HG03520 (cell line): ENCODE results near the gene ZNF223.

Experiments
- ATAC-seq: cut with Tn5 transposase; IDR thresholded peaks from one replicate; pipeline ENCODE4 v1.9.1; 2021; ENCODE audit warnings: mild to moderate bottlenecking, moderate library complexity; ENCODE audit not compliant: unreplicated experiment

The ZNF223 gene

GRCh38 chr19:44071824-44072542, 20.1 kb downstream of the ZNF223 start, which contains the start of gene ZNF284:
TSS of gene ZNF284 (plus strand) at chr19:44072159. CDS start at chr19:44076390, 4,231 bp downstream.
- peak; percentile 77 for ATAC-seq

- no peak for ATAC-seq
These were observed 20.9 kb downstream of the ZNF223 start for GRCh38 chr19:44072543-44073401.

GRCh38 chr19:44076325-44076724, 24.5 kb downstream of the ZNF223 start:
- no peak for ATAC-seq

GRCh38 chr19:44092108-44092507, 40.3 kb downstream of the ZNF223 start:
- no peak for ATAC-seq

GRCh38 chr19:44093931-44094765, 42.3 kb downstream of the ZNF223 start, which contains the start of gene ZNF224:
TSS of gene ZNF224 (plus strand) at chr19:44094361. CDS start at chr19:44097874, 3,513 bp downstream.
- ATAC-seq: peak; percentile 76

- ATAC-seq: no peak
These were observed 55.9 kb downstream of the ZNF223 start for GRCh38 chr19:44107751-44108150.

GRCh38 chr19:44109458-44109857, 57.6 kb downstream of the ZNF223 start:
- no peak for ATAC-seq

- ATAC-seq: no peak
These were observed 60.2 kb downstream of the ZNF223 start for GRCh38 chr19:44111910-44112463.

- ATAC-seq: no peak
These were observed 60.9 kb downstream of the ZNF223 start for GRCh38 chr19:44112802-44113137.

- ATAC-seq: peak; percentile 91
These were observed 61.4 kb downstream of the ZNF223 start, which contains the start of gene ZNF225 for GRCh38 chr19:44113138-44113783. TSS of gene ZNF225 (plus strand) at chr19:44113399. CDS start at chr19:44115828, 2,429 bp downstream.

GRCh38 chr19:44113784-44114390, 62.1 kb downstream of the ZNF223 start:
- ATAC-seq: no peak
